ENCODE measurements around the gene MDK. TPM values are rescaled to one million over a fixed set of nuclear protein-coding genes. Genes with fewer than 3 reads are reported as not detected.

Gene MDK
- polyA plus RNA-seq, 2 of the 4 experiments (the other 2 are of a cell fraction), result 13.6 to 18.4 TPM

DNA sequence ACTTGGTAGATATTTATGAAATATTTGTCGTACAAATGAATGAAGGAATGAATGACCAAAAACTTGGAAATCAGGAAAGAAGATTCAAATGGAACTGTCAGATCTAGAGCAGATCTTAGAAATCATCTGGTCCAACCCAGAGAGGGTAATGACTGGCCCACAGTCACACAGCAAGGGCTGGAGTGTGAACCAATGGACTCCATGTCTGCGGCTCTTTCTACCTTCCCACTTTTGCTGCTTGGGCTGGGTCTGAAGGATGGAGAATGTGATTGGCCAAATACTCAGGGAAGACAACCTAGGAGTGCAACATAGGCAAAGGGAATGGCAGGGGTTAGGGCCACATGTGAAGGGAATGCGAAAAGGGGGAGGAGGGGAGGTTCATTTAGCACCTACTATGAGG, 40.0 kb upstream of the MDK start:
- Histone ChIP-seq H3K4me1 (peaks cover 14% of the 10 kb centered on the region), H3K4me2 (no peak overlapping the region), H3K4me3 (no peak overlapping the region), H3K27ac (no peak overlapping the region), H3K9me3 (no peaks in the 10 kb centered on the region)
- TF ChIP-seq POLR2AphosphoS2 (conservative IDR thresholded peaks at IDR 0.05; ENCODE audit: low read length) (no peak), TFCP2L1 (CRISPR knock-in tag; IDR thresholded peaks at IDR 0.05) (no peak), FOSB (CRISPR knock-in tag; IDR thresholded peaks at IDR 0.05) (no peak), CEBPB (IDR thresholded peaks at IDR 0.05) (no peak), BHLHE40 (IDR thresholded peaks at IDR 0.05; ENCODE audit: low read depth, low read length) (no peak), POLR2A (IDR thresholded peaks at IDR 0.05; ENCODE audit: low read length) (no peak), HOXB5 (CRISPR knock-in tag; IDR thresholded peaks at IDR 0.05) (no peak), KDM1A (IDR thresholded peaks at IDR 0.05; ENCODE audit: low read depth) (no peak), SREBF2 (IDR thresholded peaks at IDR 0.05) (no peak), HEYL (CRISPR knock-in tag; IDR thresholded peaks at IDR 0.05) (no peak), HOXA7 (CRISPR knock-in tag; IDR thresholded peaks at IDR 0.05) (no peak), TP53 (CRISPR knock-in tag; IDR thresholded peaks at IDR 0.05) (no peak), FOXS1 (CRISPR knock-in tag; IDR thresholded peaks at IDR 0.05) (no peak), EHF (CRISPR knock-in tag; IDR thresholded peaks at IDR 0.05) (no peak), RAD21 (conservative IDR thresholded peaks at IDR 0.05 in 1 of 2, IDR thresholded peaks at IDR 0.05 in 1 of 2) (no peak), RARB (CRISPR knock-in tag; IDR thresholded peaks at IDR 0.05) (no peak)
- TF ChIP-seq, protein P1, sequence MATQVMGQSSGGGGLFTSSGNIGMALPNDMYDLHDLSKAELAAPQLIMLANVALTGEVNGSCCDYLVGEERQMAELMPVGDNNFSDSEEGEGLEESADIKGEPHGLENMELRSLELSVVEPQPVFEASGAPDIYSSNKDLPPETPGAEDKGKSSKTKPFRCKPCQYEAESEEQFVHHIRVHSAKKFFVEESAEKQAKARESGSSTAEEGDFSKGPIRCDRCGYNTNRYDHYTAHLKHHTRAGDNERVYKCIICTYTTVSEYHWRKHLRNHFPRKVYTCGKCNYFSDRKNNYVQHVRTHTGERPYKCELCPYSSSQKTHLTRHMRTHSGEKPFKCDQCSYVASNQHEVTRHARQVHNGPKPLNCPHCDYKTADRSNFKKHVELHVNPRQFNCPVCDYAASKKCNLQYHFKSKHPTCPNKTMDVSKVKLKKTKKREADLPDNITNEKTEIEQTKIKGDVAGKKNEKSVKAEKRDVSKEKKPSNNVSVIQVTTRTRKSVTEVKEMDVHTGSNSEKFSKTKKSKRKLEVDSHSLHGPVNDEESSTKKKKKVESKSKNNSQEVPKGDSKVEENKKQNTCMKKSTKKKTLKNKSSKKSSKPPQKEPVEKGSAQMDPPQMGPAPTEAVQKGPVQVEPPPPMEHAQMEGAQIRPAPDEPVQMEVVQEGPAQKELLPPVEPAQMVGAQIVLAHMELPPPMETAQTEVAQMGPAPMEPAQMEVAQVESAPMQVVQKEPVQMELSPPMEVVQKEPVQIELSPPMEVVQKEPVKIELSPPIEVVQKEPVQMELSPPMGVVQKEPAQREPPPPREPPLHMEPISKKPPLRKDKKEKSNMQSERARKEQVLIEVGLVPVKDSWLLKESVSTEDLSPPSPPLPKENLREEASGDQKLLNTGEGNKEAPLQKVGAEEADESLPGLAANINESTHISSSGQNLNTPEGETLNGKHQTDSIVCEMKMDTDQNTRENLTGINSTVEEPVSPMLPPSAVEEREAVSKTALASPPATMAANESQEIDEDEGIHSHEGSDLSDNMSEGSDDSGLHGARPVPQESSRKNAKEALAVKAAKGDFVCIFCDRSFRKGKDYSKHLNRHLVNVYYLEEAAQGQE (IDR thresholded peaks at IDR 0.05), result no peak
- TF ChIP-seq, protein P2, sequence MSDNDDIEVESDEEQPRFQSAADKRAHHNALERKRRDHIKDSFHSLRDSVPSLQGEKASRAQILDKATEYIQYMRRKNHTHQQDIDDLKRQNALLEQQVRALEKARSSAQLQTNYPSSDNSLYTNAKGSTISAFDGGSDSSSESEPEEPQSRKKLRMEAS (IDR thresholded peaks at IDR 0.05), result no peak
- ATAC-seq, result no peak
- FAIRE-seq, result no peak
- no peak for DNase-seq (ENCODE audit: low read depth in 1 of 2, low spot score in 1 of 2)
- 61% methylated on average over 3 of the region's 3 CpGs for WGBS (ENCODE audit: missing lambda C conversion rate)
- POLR2A ChIA-PET, result no interaction called here
- CTCF ChIA-PET, result interaction anchor here (1.1 to 25.2 kb wide), 4 partner anchors 11 to 190 kb away, joined by 3 to 325 read pairs (median 12); no protein-coding TSS in a partner anchor

DNA sequence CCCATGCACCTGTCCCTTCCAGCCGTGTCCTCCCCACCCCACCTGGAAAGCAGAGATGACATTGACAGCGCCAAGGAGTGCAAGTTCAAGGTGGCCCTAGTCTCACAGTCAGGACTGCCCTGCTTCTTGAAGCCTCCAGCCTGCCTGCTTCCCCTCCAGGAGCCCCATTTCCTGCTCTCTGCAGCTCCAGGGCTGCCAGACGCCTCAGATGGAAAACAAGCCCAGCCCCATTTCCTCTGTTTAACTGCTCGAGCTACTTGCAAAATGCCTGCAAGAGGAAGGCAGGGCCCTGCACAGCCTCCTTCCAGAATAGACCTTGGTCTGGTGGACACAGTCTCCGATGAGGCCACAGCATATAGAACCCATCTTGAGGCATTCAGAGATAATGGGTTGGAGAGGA, 39.2 kb upstream of the MDK start:
- CTCF ChIA-PET, result interaction anchor here (0.8 to 25.2 kb wide), 7 partner anchors 11 to 189 kb away, joined by 3 to 325 read pairs (median 4); no protein-coding TSS in a partner anchor

More for the DNA sequence above, 39.2 kb upstream of the MDK start:
- 65% methylated on average over 5 of the region's 5 CpGs for WGBS (ENCODE audit: missing lambda C conversion rate)
- Histone ChIP-seq H3K4me1 (peaks cover 17% of the 10 kb centered on the region), H3K27ac (no peak overlapping the region), H3K9me3 (no peaks in the 10 kb centered on the region), H3K4me3 (no peak overlapping the region), H3K4me2 (no peak overlapping the region)
- POLR2A ChIA-PET, result no interaction called here
- TF ChIP-seq, protein P2 (IDR thresholded peaks at IDR 0.05), result no peak
- TF ChIP-seq JUN (IDR thresholded peaks at IDR 0.05) (no peak), RAD21 (conservative IDR thresholded peaks at IDR 0.05 in 1 of 2, IDR thresholded peaks at IDR 0.05 in 1 of 2) (no peak), RFX5 (IDR thresholded peaks at IDR 0.05) (no peak), NFE2L2 (conservative IDR thresholded peaks at IDR 0.05; ENCODE audit: low read length) (no peak), EHF (CRISPR knock-in tag; IDR thresholded peaks at IDR 0.05) (no peak), HDAC2 (IDR thresholded peaks at IDR 0.05) (no peak), CEBPB (IDR thresholded peaks at IDR 0.05) (no peak), CHD2 (IDR thresholded peaks at IDR 0.05; ENCODE audit: low read length, partially characterized antibody) (no peak), FOSB (CRISPR knock-in tag; IDR thresholded peaks at IDR 0.05) (no peak), ZSCAN20 (CRISPR knock-in tag; IDR thresholded peaks at IDR 0.05) (no peak), HOXB13 (CRISPR knock-in tag; IDR thresholded peaks at IDR 0.05; ENCODE audit: low read depth) (no peak), HOXB5 (CRISPR knock-in tag; IDR thresholded peaks at IDR 0.05) (no peak), EP300 (IDR thresholded peaks at IDR 0.05) (no peak), KDM1A (IDR thresholded peaks at IDR 0.05; ENCODE audit: low read depth) (no peak), NR3C1 (IDR thresholded peaks at IDR 0.05) (no peak), PHF8 (IDR thresholded peaks at IDR 0.05; ENCODE audit: borderline replicate concordance, low read depth) (no peak)
- no peak for DNase-seq (ENCODE audit: low read depth in 1 of 2, low spot score in 1 of 2)
- ATAC-seq, result no peak
- no peak for FAIRE-seq

Measured in A549 (cell line).